Measurements from ENCODE around the gene SLC6A11.

Gene SLC6A11

DNA sequence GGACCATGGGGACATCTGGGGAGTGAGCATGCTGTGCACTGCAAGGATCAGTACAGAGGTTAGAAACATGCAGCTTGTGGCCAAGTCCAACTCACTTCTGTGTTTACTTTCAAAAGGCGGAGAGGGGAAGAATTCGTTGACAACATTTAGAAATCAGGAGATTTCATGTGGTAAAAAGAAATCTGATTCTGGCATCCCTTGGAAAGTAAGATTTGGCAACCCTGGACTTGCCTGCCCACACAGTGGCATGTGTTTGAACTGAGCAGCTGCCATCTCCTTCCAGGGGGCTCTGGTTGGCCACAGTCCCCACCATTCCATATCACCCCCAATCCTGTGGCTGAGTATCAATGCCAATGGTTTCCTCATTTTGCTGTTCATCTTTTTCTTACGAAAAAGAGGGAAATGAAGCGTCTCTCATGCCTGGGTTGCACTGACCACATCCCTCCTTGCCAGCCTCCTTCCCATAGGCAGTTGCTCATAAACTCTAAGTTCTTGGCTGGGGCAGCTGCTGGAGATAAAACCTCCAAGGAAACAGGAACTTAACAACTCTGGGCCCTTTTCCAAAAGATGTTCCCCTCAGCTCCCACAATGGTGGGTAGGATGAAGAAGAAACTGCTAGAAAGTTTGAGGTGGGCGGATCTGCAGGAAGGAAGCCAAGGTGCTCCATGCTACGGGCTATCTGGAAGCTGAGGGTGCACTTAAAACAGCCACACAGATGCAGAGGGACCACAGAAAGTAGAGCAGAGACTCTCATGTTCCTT, 29.2 kb downstream of the SLC6A11 start:
- no peak for DNase-seq

GRCh38 chr3:10845839-10846656, 30.0 kb downstream of the SLC6A11 start:
- DNase-seq, result no peak

DNA sequence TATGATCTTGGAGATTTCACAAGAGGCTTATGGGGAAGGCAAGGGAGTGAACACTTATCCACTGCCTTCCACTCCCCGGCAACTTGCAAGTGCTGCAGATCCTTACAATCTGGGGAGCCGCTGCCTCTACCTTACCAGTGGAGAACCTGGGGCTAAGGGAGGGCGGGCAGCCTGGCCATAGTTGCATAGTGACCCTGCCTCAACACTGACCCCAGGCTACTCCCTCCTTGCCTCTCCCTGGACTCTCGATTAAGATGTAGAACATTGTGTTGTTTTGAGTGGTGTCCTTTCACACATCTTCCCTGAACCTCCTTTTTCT, 30.6 kb downstream of the SLC6A11 start:
- no peak for DNase-seq

DNA sequence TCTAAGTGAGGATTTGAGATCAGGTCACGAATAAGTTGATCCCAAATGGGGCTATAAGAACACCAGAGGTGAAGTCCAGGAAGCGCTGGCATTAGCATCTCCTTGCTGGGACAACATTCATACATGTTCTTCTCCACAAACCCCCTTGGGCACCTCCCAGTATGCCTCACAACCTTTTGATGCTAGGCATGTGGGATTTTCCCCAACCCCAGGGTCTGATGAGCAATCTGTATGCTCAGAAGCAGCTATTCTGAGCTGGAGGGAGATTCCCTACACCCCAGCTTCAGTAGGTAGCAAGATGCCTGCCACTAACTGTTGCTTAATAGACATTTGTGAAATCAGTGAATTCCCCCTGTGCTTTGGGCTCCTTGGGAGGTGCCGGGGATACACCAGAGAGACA, 32.2 kb downstream of the SLC6A11 start:
- DNase-seq, result peak; percentile 2 to 18

DNA sequence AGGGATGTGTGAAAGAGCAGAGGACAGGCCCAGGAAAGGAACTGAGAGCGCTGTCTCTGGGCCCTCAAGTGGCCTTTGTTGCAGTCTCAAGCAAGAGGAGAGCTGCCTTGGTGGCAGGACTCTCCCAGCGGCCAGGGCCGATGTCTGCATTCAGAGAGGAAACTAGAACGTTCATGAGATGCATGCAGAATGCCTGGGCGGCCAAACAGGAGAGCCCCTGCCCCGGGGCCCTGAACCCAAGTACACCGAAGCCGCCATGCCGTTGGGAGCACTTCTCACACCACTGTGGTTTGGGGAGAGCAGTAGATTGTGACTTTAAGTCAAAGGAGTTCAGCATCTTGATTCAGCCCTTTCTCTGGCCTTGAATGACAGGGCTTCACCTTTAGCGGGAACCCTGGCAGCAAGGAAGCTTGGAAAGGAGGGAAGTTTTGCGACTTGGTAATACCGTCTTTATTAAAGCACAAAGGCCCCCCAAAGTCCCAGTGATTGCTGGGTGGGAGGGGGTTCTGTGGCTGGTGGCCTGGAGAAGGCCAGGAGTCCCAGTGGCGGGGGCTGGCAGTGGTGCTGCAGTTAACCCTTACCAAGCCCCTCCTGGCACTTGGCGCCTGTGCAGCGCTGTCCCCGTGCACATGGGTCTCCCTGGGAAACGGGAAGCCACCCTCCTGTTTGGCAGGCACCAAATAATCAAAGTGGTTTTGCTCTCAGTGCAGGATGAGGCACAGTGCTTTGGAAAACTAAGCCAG, 36.2 kb downstream of the SLC6A11 start:
- no peak for DNase-seq

DNA sequence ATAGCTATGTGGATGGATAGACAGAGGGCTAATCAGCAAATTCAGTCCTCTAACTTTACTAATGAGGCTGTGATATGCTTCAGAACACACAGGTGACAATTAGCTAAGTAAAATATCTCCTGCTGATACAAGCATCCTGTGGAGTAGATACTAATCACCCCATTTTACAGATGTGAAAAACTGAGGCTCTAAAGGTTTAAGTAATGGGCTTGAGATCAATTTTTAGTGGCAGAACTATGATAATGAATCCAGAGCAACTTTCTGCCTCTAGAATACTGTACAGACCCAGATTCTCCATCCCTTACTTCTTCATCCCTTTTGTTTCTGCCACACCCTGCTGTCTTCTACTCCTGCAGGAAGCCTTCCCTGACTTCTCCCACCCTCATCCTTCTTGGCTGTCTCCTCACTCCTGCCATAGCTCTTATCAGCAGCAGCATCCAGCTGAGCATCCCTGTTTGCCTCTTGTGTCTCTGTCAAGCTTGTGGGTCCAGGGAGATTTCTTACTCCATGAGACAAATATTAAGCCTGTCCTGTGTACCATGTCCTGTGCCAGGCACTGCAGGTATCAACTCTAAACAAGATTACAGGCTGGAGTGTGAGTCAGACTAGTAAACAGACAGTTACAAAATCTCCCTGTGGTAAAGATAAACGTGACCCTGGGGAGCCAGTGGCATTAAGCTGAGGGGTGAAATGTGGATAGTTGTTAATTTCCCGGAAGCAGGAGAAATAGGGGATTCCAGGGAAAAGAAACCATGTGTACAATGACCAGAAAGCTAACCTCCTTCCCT, 39.2 kb downstream of the SLC6A11 start:
- DNase-seq, result no peak

GRCh38 chr3:10855871-10856662, 40.0 kb downstream of the SLC6A11 start:
- no peak for DNase-seq

DNA sequence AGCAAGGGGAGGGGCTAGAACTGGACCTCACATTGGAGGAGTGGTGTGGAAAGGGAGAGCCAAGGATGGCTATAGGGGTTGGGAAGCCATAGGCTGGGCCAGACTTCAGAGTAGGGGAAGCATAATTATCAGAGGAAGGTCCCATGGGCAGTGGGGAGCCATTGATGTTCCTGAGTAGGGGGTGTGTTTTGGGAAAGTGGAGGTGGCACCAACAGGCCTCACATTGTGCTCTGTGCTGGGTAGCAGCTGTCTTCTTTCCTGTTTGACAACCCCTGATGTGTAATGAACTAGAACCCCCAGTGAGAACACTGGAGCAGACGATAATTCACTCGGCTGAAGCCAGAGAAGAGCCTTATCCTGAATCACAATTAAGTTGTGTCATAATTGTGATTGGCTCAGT, 41.2 kb downstream of the SLC6A11 start:
- DNase-seq, result no peak

- DNase-seq, result no peak
These were observed 42.1 kb downstream of the SLC6A11 start for GRCh38 chr3:10858091-10858490.

GRCh38 chr3:10867384-10867783, 51.4 kb downstream of the SLC6A11 start:
- no peak for DNase-seq

DNA sequence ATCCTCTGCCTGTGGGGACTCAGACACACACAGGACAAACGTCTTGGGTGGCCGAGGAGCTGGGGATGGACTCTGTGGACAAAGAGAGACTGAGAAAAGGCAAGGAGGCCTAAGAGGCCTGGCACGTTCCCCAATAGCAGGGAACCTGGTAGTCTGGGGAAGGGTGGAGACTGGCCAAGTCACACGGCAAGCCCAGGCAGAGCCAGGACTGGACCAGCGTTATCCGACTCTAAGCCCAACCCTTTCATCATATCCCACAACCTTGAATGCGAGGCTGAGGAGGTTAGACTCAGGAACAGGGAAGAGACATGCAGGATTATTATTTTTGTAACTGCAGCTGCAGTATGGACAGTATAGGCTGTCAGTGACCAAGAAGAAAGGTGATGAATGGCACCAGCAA, 53.4 kb downstream of the SLC6A11 start:
- DNase-seq, result no peak

DNA sequence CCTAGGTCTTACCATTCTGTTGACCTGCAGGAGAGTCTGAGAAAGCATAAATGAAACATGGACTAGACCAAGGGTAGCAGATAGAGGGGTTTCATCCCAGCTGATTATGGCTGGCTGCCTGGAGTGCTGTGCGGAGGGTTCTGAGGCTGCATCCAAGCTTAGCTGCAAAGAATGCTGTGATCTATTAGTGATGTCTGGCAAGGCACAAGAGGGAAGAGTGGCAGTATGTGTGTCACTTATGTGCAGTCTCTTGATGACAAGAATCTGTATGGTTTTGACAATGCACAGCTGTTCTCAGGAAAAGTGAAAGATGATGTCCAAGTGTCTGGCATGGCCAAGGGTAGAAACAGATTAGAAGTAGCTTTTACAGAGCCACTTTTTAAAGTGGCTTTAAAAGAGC, 54.3 kb downstream of the SLC6A11 start:
- no peak for DNase-seq

DNA sequence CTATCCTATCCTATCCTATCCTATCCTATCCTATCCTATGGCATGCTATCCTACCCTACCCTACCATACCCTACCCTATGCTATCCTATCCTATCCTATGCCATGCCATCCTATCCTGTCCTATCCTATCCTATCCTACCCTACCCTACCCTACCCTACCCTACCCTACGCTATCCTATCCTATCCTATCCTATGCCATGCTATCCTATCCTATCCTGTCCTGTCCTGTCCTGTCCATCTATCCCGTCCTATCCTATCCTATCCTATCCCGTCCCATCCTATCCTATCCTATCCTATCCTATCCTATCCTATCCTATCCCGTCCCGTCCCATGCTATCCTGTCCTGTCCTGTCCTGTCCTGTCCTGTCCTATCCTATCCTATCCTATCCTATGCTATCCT, 57.4 kb downstream of the SLC6A11 start:
- no peak for DNase-seq

DNA sequence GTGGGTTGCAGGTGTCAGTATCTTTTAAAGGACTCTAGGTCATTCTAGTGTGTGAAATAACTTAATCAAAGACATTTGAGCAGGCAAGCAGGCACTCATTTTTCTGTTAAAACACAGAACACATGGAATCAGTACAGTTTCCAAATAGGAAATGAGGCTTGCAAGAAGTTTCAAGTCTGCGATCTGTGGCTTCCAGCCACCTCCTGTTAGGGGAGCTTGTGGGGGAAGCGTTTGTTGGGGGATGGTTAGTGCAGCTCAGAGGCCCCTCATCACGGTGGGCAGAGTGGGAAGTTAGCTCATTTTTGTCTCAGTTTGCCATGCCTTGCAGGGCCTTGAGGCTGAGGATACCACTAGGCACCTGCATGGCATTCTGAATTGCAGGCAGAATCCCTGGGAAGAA, 59.9 kb downstream of the SLC6A11 start:
- DNase-seq, result no peak

GRCh38 chr3:10876661-10877060, 60.6 kb downstream of the SLC6A11 start:
- DNase-seq, result no peak

GRCh38 chr3:10882851-10883250, 66.8 kb downstream of the SLC6A11 start:
- no peak for DNase-seq

- DNase-seq, result peak; percentile 1 to 5
These were observed 67.6 kb downstream of the SLC6A11 start for GRCh38 chr3:10883478-10884234.

- DNase-seq, result no peak
These were observed 71.0 kb downstream of the SLC6A11 start for GRCh38 chr3:10887015-10887414.

GRCh38 chr3:10888518-10889090, 72.6 kb downstream of the SLC6A11 start:
- DNase-seq, result no peak

DNA sequence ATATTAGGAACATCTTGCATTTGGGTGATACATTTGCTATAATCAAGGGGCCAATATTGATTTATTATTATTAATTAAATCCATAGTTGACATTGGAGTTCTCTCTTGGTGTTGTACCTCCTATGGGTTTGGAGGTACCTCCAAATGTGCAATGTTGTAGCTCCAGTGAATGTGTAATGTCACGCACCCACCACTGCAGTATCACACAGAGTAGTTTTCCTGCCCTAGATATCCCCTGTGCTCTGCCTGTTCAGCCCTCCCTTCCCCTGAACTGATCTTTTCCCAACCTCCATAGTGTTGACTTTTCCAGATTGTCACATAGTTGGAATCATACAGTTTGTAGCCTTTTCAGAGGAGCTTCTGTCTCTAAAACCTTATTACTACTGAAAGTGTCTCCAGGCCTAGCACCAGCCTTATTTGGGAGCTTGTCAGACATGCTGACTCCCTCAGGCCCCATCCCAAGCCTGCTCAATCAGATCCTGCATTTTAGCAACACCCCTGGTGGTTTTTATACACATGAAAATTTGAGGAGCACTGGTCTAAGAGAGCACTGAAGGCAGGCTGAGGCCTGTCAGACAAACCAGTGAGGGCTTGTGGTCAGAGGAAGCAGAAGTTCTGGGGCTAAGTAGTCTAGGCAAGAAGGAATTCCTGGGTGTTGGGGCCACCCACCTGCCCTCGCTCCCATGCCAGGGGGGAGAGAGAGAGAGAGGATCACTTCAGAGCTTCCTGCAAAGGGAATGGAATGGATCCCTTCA, 73.4 kb downstream of the SLC6A11 start:
- DNase-seq, result no peak
